GM18909 (cell line): ENCODE data around the gene ACTN1.

Experiments used
- ATAC-seq: cut with Tn5 transposase; IDR thresholded peaks from one replicate; pipeline ENCODE4 v1.9.1; 2021; ENCODE audit warnings: mild to moderate bottlenecking; ENCODE audit not compliant: unreplicated experiment, poor library complexity

ACTN1 gene

GRCh38 chr14:68970736-68971135 lies 8.4 kb downstream of the ACTN1 start:
- no peak for ATAC-seq

- ATAC-seq: no peak
Measured at GRCh38 chr14:68970038-68970612, 9.0 kb downstream of the ACTN1 start.

- no peak for ATAC-seq
Measured at GRCh38 chr14:68969278-68970033, 9.6 kb downstream of the ACTN1 start.

GRCh38 chr14:68968721-68969120 lies 10.4 kb downstream of the ACTN1 start:
- ATAC-seq: no peak

- ATAC-seq: no peak
Measured at GRCh38 chr14:68968051-68968450, 11.1 kb downstream of the ACTN1 start.

- no peak for ATAC-seq
Measured at GRCh38 chr14:68967459-68967940, 11.6 kb downstream of the ACTN1 start.

GRCh38 chr14:68966872-68967301 lies 12.2 kb downstream of the ACTN1 start:
- ATAC-seq: no peak

GRCh38 chr14:68965261-68965761 lies 13.8 kb downstream of the ACTN1 start:
- no peak for ATAC-seq

- no peak for ATAC-seq
Measured at GRCh38 chr14:68964300-68965093, 14.6 kb downstream of the ACTN1 start.

- no peak for ATAC-seq
Measured at GRCh38 chr14:68962681-68963080, 16.4 kb downstream of the ACTN1 start.

GRCh38 chr14:68961781-68962584 lies 17.1 kb downstream of the ACTN1 start:
- no peak for ATAC-seq

- no peak for ATAC-seq
Measured at GRCh38 chr14:68961361-68961760, 17.7 kb downstream of the ACTN1 start.

GRCh38 chr14:68960123-68960522 lies 19.0 kb downstream of the ACTN1 start:
- ATAC-seq: no peak

GRCh38 chr14:68959035-68959434 lies 20.1 kb downstream of the ACTN1 start:
- no peak for ATAC-seq

GRCh38 chr14:68958553-68958952 lies 20.5 kb downstream of the ACTN1 start:
- no peak for ATAC-seq

GRCh38 chr14:68957775-68958174 lies 21.3 kb downstream of the ACTN1 start:
- ATAC-seq: no peak

- no peak for ATAC-seq
Measured at GRCh38 chr14:68956724-68957123, 22.4 kb downstream of the ACTN1 start.

GRCh38 chr14:68955851-68956179 lies 23.3 kb downstream of the ACTN1 start:
- no peak for ATAC-seq

- no peak for ATAC-seq
Measured at GRCh38 chr14:68955164-68955850, 23.8 kb downstream of the ACTN1 start.

- ATAC-seq: no peak
Measured at GRCh38 chr14:68953196-68953555, 25.9 kb downstream of the ACTN1 start.
